ENCODE results near the gene ACOX3. TPM values are rescaled to one million over a fixed set of nuclear protein-coding genes. Genes with fewer than 3 reads are reported as not detected.

The ACOX3 gene
- total RNA-seq, 1 donor from 2014 or later = 23.8 TPM

- H3K4me1 Mint-ChIP-seq (ENCODE audit: low read depth, unreplicated experiment) = peaks cover 7% of the 10 kb centered on the region
- H3K4me3 Mint-ChIP-seq (ENCODE audit: unreplicated experiment) = no peak overlapping the region
- H3K27ac Mint-ChIP-seq (ENCODE audit: unreplicated experiment) = peak overlapping the region; percentile 33
- H3K9me3 Mint-ChIP-seq (ENCODE audit: unreplicated experiment) = peaks cover 2% of the 10 kb centered on the region
- no peaks in the 10 kb centered on the region for H3K36me3 Mint-ChIP-seq (ENCODE audit: unreplicated experiment)
- TF ChIP-seq CTCF (IDR thresholded peaks at IDR 0.05; ENCODE audit: partially characterized antibody, unreplicated experiment) = no peak
- no peak for DNase-seq
- H3K27me3 Mint-ChIP-seq (ENCODE audit: unreplicated experiment) = peaks cover 1% of the 10 kb centered on the region
Observed at GRCh38 chr4:8478371-8478770, 37.8 kb upstream of the ACOX3 start.

- no peak for TF ChIP-seq CTCF (IDR thresholded peaks at IDR 0.05; ENCODE audit: partially characterized antibody, unreplicated experiment)
- peaks cover 8% of the 10 kb centered on the region for H3K4me1 Mint-ChIP-seq (ENCODE audit: low read depth, unreplicated experiment)
- no peak overlapping the region for H3K27ac Mint-ChIP-seq (ENCODE audit: unreplicated experiment)
- peaks cover 1% of the 10 kb centered on the region for H3K27me3 Mint-ChIP-seq (ENCODE audit: unreplicated experiment)
- DNase-seq = no peak
- no peak overlapping the region for H3K4me3 Mint-ChIP-seq (ENCODE audit: unreplicated experiment)
- no peaks in the 10 kb centered on the region for H3K36me3 Mint-ChIP-seq (ENCODE audit: unreplicated experiment)
- peaks cover 2% of the 10 kb centered on the region for H3K9me3 Mint-ChIP-seq (ENCODE audit: unreplicated experiment)
Observed at GRCh38 chr4:8477676-8478075, 37.2 kb upstream of the ACOX3 start.

- no peak for DNase-seq
- no peak for TF ChIP-seq CTCF (IDR thresholded peaks at IDR 0.05; ENCODE audit: partially characterized antibody, unreplicated experiment)
- Mint-ChIP-seq H3K9me3 (ENCODE audit: unreplicated experiment) (peaks cover 2% of the 10 kb centered on the region), H3K27ac (ENCODE audit: unreplicated experiment) (no peak overlapping the region), H3K27me3 (ENCODE audit: unreplicated experiment) (peaks cover 1% of the 10 kb centered on the region), H3K36me3 (ENCODE audit: unreplicated experiment) (no peaks in the 10 kb centered on the region), H3K4me1 (ENCODE audit: low read depth, unreplicated experiment) (peaks cover 8% of the 10 kb centered on the region), H3K4me3 (ENCODE audit: unreplicated experiment) (no peak overlapping the region)
Observed at GRCh38 chr4:8477095-8477635, 36.6 kb upstream of the ACOX3 start.

GRCh38 chr4:8475751-8476575 is 35.4 kb upstream of the ACOX3 start:
- Mint-ChIP-seq H3K27ac (ENCODE audit: unreplicated experiment) (no peak overlapping the region), H3K27me3 (ENCODE audit: unreplicated experiment) (peaks cover 1% of the 10 kb centered on the region), H3K4me1 (ENCODE audit: low read depth, unreplicated experiment) (peaks cover 8% of the 10 kb centered on the region), H3K4me3 (ENCODE audit: unreplicated experiment) (no peak overlapping the region), H3K36me3 (ENCODE audit: unreplicated experiment) (no peaks in the 10 kb centered on the region), H3K9me3 (ENCODE audit: unreplicated experiment) (peaks cover 2% of the 10 kb centered on the region)
- DNase-seq = no peak
- no peak for TF ChIP-seq CTCF (IDR thresholded peaks at IDR 0.05; ENCODE audit: partially characterized antibody, unreplicated experiment)

GRCh38 chr4:8474856-8475255 is 34.3 kb upstream of the ACOX3 start:
- peaks cover 3% of the 10 kb centered on the region for H3K27me3 Mint-ChIP-seq (ENCODE audit: unreplicated experiment)
- DNase-seq = no peak
- H3K27ac Mint-ChIP-seq (ENCODE audit: unreplicated experiment) = no peak overlapping the region
- no peaks in the 10 kb centered on the region for H3K36me3 Mint-ChIP-seq (ENCODE audit: unreplicated experiment)
- H3K4me1 Mint-ChIP-seq (ENCODE audit: low read depth, unreplicated experiment) = peaks cover 8% of the 10 kb centered on the region
- no peak overlapping the region for H3K4me3 Mint-ChIP-seq (ENCODE audit: unreplicated experiment)
- H3K9me3 Mint-ChIP-seq (ENCODE audit: unreplicated experiment) = peaks cover 2% of the 10 kb centered on the region
- TF ChIP-seq CTCF (IDR thresholded peaks at IDR 0.05; ENCODE audit: partially characterized antibody, unreplicated experiment) = no peak

Measured in glutamatergic neuron (in vitro differentiated cells).